Keratinocyte (primary cell): ENCODE data around the gene PRR19.
A peak's percentile ranks its signal among the peaks of the same experiment; 100 is the strongest.

Experiments used
- CTCF ChIP-seq, 3 experiments: IDR thresholded peaks in 1 of 3; conservative IDR thresholded peaks in 1 of 3; optimal IDR thresholded peaks in 1 of 3; 2 replicates in 2 of 3; 3 replicates in 1 of 3; pipeline versions ENCODE3 to v1.5.1; 2011; ENCODE audit warnings: low read length in 3 of 3, mild to moderate bottlenecking in 3 of 3, moderate library complexity in 2 of 3, control low read depth in 1 of 3, inconsistent platforms in 1 of 3; ENCODE audit not compliant: insufficient read depth in 2 of 3; ENCODE audit errors: extremely low read depth in 1 of 3
- EZH2 ChIP-seq: IDR thresholded peaks from one replicate; pipeline ENCODE4 v1.6.1; 2012; ENCODE audit warnings: inconsistent platforms, mild to moderate bottlenecking, low read length, moderate library complexity

- TF ChIP-seq CTCF (optimal IDR thresholded peaks at IDR 0.05 in 1 of 3, IDR thresholded peaks at IDR 0.05 in 1 of 3, conservative IDR thresholded peaks at IDR 0.05 in 1 of 3; ENCODE audit: extremely low read depth in 1 of 3, insufficient read depth in 2 of 3, low read length in 3 of 3) = peak; percentile 79 to 94 (median 89)
- TF ChIP-seq EZH2 = no peak
Observed at GRCh38 chr19:42279902-42280814, 21.8 kb upstream of the PRR19 start.
